GM19238 (cell line): ENCODE data around the gene KIF19.

ENCODE experiments used
- DNase-seq: peaks from one replicate; pipeline ENCODE4 v3.0.0; 2011; ENCODE audit warnings: low spot score; ENCODE audit not compliant: insufficient read length

KIF19 gene

DNA sequence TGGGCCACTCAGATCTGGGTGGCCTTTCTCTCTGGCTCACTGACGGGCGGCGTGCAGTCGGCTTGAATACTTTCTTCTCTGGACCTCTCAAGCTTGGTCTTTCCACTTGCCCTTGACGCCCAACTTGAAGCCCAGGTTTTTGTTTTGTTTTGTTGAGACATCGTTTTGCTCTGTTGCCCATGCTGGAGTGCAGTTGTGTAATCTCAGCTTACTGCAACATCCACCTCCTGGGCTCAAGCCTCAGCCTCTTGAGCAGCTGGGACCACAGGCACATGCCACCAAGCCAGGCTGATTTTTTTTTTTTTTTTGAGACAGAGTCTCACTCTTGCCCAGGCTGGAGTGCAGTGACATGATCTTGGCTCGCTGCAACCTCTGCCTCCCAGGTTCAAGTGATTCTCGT is 22.7 kb upstream of the KIF19 start:
- no peak for DNase-seq

DNA sequence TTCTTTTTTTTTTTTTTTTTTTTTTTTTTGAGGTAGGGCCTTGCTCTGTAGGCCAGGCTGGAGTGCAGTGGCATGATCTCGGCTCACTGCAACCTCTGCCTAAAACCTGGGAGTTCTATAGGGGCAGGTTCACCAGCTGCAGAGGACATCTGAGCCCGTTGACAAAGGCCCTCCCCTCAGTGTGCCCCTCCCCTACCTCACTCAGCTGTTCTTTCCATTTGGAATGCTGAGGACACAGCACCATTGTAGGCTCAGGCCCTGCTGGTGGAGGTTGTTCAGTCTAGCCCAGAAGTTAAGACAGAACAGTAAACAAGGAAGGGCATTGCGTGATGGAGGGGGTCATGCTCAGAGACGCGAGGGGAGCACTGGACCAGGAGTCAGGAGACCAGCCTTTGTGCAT is 21.8 kb upstream of the KIF19 start:
- DNase-seq, result no peak

DNA sequence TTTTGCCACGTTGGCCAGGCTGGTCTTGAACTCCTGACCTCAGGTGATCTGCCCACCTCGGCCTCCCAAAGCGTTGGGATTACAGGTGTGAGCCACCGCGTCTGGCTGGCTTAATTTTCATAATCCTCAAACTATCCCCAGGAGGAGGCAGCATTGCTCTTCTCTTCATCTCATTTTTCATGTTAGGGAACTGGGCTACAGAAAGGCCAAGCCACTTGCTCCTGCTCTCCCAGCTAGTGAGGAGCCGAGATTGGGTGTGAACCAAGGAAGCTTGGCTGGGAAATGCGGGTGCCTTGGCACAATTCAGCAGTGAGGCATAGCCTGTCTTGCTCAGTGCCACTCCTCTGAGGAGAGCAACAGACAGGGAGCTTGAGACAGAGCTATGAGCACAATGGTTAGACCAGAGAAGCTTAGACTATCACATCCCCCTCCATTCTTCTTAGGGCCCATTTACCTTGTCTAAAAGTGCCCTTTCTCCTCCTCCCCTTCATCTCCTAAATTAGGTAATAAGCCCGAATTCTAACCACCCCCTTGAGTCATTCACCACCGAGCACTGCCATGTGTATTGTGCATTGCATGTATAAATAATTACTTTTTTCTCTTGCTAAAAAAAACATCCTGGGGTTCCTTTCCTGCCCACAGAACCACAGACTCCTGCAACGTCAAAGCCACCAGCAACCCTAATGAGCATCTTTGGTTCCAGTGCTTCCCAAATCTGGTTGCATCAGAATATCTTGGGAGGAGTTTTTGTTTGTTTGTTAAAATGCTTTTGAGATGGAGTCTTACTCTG is 20.0 kb upstream of the KIF19 start:
- no peak for DNase-seq

DNA sequence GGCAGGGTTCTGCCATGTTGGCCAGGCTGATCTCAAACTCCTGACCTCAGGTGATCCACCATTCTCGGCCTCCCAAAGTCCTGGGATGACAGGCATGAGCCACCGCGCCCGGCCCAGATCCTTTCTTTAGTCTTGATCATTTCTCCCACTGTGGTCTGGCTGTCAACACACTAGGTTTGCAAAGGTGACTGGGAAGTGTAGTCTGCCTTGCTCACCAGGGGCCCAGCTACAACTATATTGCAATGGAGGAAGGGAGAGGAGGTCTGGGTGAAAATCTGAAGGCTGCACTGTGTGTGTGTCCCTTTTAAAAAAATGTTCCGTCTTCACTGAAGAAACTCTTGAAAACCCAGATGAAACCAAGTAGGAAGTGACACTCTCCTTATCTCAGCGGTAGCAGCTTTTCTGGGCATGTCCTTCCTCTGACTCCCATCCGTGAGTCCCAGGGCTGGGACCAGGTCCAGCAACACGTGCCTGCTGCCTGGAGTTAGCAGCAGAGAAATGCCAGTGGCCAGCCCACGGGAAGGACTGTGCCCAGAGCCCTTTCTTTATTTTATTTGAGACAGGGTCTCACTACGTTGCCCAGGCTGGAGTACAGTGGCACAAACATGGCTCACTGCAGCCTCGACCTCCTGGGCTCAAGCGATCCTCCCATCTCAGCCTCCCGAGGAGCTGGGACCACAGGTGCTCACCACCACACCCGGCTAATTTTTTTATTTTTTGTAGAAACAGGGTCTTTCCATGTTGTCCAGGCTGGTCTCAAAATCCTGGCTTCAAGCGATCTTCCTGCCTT is 17.8 kb upstream of the KIF19 start:
- DNase-seq, result no peak

DNA sequence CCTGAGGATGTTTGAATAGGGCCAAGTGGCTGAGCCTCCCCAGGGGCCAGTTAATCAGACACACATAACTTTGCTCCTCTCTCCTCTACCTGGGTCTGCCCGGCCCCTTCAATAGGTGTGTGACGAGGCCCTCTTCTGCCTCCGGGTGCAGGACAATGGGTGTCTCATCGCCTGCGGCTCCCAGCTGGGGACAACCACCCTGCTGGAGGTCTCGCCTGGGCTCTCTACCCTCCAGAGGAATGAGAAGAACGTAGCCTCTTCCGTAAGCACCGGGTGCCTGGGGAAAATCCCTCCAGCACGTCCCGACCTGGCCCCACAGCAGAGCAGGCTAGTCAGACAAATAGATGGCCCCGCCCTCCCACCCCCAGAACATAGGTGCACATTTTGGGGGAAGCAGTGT is 16.1 kb upstream of the KIF19 start:
- DNase-seq, result no peak

DNA sequence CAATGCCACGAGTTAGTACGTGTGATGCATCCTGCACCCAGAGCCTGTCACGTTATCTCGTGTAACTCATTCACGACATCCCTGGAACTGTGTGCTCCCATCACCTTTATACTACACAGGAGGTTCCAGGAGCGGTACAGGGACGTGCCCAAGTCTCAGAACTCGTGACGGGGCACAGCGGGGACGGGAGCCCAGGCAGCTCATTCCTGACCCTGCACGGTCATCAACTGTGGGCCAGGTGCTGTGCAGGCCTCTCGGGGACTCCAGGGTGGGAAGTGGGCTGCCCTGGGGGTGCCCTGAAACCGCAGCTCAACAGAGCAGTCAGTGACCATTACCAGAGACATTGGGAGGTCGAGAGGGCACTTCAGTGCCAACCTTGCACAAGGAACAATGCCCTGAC is 11.1 kb upstream of the KIF19 start:
- no peak for DNase-seq

DNA sequence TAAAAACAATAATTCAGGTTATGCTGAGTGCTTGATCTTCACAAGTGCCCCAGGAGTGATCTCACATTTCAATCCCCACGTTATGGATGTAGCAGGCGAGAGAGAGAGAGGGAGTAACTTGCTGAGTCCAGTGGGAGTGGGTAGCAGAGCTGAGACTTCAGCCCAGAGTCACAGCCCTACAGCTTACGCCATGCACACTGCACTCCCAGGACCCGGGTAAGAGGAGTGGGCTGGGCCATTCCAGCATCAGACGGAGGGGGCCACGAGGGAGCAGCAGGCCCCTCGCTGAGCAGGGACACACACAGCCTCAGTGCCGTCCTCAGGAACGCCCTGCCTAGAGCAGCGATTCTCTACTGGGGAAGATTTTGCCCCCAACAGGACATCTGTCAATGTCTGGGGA is 9.8 kb upstream of the KIF19 start:
- DNase-seq, result no peak

DNA sequence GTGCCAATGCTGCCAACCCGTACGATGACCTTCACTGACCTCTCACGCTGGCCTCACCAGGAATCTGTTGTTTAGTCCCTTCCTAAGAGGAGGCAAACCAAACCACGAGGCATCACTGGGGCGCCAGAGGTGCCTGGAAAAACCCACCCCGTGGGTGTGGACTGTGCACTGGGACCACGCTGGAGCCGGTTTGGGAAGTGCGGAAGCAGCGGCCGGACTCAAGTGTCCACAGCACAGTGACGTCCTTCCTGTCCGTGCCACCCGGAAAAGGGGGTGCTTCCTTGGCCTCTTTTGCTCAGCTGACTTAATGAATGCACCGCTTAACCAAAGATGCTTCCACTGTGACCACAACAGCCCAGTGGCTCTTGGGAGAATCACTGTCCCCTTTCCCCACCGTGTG is 9.0 kb upstream of the KIF19 start:
- no peak for DNase-seq

DNA sequence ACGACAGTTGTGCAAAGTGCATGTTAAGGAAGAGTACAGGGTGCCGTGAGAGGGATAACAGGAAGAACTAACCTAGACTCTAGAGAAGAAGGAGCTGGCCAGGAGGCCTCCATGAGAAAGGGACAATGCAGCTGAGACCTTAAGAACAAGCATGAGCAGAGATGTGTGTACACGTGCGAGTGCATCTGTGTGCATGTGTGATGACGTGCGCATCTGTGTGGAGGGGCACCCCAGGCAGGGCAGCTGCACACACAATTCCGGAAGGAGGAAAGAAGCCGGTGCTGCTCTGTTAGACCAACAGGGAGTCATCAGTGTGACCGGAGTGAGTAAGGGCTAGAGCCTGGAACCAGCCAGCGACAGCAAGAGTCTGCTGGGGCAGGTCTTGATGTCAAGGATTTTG is 7.6 kb upstream of the KIF19 start:
- no peak for DNase-seq

DNA sequence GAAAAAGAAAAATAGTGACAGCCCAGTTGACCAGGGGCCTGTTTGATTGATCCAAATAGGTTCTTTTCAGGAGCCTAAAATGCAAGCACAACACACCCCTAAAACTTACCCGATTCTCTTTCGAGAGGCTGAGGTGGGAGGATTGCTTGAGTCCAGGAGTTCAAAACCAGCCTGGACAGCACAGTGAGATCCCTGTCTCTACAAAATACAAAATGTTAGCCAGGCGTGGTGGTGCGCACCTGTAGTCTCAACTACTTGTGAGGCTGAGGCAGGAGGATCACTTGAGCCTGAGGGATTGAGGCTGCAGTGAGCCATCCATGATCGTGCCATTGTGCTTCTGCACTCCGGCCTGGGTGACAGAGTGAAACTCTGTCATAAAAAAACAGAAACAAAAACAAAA is 1.5 kb upstream of the KIF19 start:
- no peak for DNase-seq

DNA sequence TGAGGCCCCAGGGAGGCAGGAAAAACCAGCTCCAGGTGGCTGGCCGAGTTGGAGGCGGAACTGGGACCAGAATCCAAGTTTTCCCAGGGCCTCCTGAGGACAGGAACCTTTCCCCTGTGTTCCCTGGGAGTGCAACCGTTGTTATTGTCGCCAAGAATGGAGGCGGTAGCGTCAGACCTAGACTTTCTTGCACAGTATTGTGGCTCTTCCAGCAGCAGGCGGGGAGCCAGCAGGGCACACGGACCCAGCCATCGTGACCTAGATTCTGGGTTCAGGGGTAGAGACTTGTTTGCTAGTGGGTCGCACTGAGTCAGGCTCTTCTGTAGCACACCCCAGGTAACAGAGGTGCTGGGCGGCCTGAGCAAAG is 667 bp upstream of the KIF19 start:
- DNase-seq, result no peak

DNA sequence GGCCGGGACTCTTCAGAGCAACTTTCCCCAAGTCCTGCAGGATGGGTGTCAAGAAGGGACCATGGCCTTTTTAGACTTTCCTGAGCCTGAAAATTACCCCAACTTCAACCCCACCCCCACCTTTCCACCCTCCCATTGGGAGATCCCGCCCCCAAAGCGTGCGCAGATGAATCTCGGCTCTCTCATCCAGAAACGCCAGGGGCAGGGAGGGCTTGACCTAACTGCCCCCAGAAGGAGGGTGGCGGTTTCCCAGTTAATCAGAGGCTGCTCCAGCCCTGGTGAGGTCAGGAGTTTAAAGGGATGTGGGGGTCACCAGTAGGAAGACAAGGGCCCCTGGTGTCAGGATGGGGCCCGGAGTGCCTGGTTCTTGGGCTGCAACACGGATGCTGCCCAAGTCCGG is 480 bp downstream of the KIF19 start:
- no peak for DNase-seq

DNA sequence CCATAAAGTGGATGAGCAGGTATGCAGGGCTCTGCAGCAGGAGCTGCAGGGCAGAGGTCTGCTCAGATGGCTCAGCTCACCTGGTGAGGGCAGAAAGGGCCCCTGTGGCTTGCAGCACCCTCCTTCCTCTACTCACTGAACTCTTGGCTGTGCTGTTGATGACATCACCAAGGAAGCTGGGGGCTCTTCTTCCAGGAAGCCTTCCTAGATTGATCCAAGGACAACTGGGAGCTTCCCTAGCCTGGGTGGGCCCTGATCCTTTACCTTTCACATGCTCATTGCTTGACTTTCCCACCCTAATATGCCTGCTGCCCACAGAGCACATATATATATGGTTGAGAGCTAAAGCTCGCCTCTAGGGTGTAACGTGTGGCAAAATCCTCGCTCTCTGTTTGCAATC is 2.5 kb downstream of the KIF19 start:
- no peak for DNase-seq

DNA sequence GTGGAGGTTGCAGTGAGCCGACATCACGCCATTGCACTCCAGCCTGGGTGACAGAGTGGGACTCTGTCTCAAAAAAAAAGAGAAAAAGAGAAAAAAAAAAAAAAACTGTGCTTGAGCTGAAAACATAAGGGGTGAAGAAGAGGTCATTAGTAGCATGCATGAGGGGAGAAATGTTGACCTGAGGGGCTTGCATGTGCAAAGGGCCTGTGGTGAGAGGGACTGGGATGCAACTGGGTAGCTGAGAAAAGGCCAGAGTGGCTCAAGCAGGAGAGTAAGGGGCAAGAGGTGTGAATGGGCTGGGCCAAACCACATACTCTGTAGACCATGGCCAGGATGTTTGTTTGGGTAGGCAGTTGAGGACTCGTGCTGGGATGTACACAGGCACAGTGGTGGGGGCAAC is 3.4 kb downstream of the KIF19 start:
- no peak for DNase-seq

DNA sequence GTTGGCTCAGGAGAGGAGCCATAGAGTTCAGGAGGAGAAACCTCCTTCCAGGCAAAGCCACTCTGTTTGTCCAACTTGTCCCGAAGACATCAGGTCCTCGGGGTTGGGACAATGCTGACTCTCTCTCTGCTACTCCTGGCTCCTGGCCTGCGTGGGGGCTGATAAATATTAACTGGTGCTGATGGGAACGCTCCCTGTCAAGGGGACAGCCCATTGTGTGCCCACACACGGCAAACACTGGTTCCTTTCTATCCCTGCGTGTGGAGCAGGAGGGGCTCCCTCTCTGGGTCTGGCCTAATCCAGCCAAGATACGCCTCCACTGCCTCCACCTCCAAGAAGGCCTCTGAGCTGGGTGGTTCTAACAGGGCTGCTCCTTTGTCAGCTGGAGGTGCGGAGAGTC is 4.4 kb downstream of the KIF19 start:
- no peak for DNase-seq

DNA sequence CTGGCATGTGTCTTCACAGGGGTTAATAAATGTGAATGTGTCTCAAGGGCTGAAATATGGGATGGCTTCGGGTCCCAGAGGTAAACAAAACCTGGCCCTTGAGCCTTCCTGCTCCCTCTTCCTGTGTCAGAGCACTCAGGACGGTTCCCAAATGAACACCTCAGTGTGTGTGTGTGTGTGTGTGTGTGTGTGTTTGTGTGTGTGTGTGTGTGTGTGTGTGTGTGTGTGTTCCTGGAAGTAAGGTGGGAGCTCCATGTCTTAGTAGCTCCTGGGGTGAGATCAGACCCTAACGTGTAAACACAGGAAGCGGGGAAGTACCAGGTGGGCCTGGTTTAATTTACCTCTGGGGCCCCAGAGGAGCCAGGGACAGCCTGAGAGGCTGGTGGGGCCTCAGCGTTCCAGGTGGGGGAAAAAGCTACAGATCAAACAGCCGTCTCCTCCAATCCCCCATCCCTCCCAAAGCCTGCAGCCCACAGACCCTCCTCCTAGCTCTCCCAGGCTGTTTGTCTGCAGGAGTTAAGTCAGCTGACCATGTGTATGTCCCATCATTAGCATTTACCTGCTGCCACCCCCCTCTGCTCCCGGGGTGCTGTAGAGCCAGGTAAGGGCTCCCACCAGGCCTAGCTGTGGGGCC is 6.1 kb downstream of the KIF19 start:
- DNase-seq, result no peak

DNA sequence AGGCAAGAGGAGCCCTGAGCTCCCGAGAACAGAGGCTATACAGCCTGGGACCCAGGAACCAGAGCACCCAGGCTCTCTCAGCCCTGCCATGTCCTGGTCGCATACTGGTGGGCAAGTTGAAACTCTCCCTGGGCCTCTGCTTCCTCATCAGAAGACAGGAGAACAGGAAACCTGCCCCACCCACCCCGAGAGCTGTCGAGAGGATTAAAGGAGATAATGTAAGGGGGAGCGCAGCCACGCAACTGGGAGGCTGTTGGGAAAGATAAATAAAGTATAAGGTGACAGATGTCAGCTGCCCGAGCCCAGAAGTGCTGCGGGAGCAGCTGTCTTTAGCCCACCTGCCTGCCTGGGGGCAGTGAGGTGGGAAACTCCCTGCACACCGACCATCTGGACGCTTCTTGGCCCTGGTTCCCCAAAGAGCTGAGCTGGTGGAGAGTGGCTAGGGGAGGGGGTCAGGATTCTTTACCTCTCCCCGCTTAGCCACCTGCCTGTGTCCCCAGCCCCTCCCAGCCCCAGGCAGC is 6.8 kb downstream of the KIF19 start:
- no peak for DNase-seq

DNA sequence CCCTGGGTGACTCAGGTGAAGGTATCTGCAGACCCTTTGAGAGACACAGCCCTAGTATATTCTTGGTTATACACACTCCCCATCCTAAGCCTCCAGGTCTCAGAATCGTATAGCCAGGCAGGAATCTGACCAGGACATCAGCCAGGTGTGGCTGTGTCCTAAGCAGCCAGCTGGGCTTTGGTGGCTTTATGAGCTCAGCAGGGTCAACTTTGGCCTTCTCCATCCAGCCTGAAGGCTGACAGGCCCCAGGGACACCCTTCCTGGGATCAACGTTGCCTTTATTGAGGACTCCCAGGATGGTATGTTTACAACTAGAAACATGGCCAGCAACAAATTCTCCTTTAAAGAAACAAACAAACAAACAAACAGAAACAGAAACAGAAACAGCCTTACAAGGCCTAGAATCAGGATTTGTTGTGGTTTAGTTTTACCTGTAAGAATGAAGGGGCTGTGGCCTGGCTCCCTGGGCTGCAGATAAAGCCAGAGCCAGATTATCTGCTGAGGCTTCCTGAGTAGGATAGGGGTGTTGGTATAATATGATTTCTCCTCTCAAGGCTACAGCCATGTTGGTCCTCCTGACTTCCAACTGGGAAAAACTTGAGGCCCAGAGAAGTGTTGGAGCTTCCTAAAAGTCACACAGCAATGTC is 8.5 kb downstream of the KIF19 start:
- no peak for DNase-seq

DNA sequence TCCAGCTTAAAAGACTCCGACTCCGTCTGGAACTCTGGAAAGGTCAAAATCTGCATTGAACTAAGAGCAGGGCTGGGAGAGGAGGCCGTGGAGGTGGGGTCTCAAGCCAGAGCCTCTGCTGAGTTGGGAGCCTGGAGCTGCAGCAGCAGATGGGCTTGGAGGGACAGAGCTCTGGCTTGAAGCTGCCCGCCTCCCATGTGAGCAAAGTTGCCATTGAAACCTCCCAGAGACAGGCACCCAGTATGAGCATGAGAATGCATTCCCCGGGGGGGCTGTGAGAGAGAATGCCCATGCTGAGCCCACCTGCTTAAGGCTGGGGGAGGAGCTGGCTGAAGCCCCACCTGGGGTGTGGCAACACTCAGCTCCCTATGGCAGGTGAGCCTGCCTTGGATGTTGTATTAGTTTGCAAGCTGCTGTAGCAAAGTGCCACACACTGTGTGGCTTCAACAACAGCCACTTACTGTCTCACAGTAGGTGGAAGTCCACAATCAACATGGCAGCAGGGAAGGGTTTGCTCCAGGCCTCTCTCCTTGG is 9.6 kb downstream of the KIF19 start:
- DNase-seq, result no peak

DNA sequence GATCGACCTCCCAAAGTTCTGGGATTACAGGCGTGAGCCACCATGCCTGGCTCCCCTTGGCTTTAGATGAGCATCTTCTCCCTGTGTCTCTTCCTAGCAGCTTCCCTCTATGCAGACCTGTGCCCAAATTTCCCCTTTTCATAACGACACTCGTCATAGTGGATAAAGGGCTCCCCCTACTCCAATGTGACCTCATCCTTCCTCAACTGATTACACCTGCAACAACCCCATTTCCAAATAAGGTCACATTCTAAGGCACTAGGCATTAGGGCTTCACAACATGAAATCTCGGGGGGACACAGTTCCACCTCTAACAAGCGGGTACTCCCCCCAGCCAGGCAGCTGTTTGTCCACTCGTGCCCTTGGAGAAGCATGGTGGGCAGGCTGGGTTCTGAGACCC is 10.3 kb downstream of the KIF19 start:
- no peak for DNase-seq

DNA sequence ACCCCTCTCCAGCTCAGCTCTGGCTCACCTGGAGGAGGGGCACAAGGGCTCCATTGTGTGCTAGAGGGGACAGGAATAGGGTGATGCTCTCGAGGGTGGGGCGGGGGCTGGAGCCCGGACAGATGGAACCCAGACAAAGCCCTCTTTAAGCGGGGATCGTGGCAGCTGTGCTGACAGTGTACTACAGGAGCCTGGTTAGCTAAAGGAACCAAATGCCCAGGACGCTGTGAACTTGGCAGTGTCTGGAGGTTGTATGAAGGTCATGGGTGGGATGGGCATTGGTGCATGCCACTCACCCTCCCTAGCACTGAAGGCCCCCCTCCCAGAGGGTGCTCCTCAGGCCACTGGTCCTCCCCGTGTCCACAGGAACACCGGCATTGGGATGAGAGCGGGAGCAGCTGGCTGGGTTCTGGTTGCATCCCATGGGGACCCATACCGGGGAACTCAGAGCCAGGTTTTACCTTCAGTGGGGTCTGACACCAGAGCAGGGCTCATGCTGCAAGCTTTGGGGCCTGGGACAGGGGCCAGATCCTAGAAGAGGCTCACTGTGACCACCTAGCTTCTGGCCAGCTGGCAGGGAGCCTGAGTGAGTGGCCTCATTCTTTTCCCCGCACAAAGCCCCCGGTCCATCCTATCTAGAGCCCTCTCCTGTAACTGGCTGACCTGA is 11.9 kb downstream of the KIF19 start:
- no peak for DNase-seq
